Sciatic nerve (tissue), 2 donors: ENCODE results near the gene BROX. TPM values are rescaled to one million over a fixed set of nuclear protein-coding genes. Genes with fewer than 3 reads are reported as not detected.
A peak's percentile ranks its signal among the peaks of the same experiment; 100 is the strongest.

ENCODE experiments used
- ATAC-seq: fragments of 200-7000 bp; cut with Tn5 transposase; one replicate; pipeline ENCODE4 v1.9.1; 2020; ENCODE audit warnings: mild to moderate bottlenecking, moderate library complexity
- DNase-seq: peaks from one replicate; pipeline ENCODE4 v3.0.0-alpha.2; 2020; ENCODE audit warnings: low spot score
- intact Hi-C: fragments of 100-400 bp; cut with DNase I; formaldehyde crosslinking; loops from one replicate; pipeline ENCODE4 v1.14.2; 2022
- total RNA-seq: library from RNA; stranded (reverse); fragmentation: NEBNext Ultra II Directional; extraction: Animal tissue kit (Norgen Biotek cat#: 25700); gene quantifications from one replicate; pipeline ENCODE4 v1.2.1, GENCODE V29; 2021
- donor health status: DM: no; HTN: no; CAD: no.
- donor health status: DM: no; HTN: no; CAD: no.

Gene BROX
- total RNA-seq, 1 donor from 2014 or later, result 61.6 TPM

- DNase-seq (no peak), ATAC-seq (no peak)
- intact Hi-C loops, result no loop called here
These were observed 54.8 kb downstream of the BROX start for GRCh38 chr1:222767152-222767571.

GRCh38 chr1:222768592-222768991 lies 56.2 kb downstream of the BROX start:
- intact Hi-C loops, result no loop called here
- ATAC-seq, result no peak
- DNase-seq, result no peak

- ATAC-seq, result no peak
- intact Hi-C loops, result no loop called here
- no peak for DNase-seq
These were observed 56.8 kb downstream of the BROX start for GRCh38 chr1:222769181-222769580.

- intact Hi-C loops, result no loop called here
These were observed 57.7 kb downstream of the BROX start for GRCh38 chr1:222769971-222770620.

GRCh38 chr1:222772996-222773379 lies 60.6 kb downstream of the BROX start:
- ATAC-seq (peak; percentile 75), DNase-seq (no peak)
- intact Hi-C loops, result no loop called here

More at GRCh38 chr1:222769971-222770620, 57.7 kb downstream of the BROX start:
- no peak for ATAC-seq
- DNase-seq, result no peak

GRCh38 chr1:222777463-222777862 lies 65.1 kb downstream of the BROX start:
- no peak for DNase-seq
- intact Hi-C loops, result no loop called here
- peak; percentile 70 for ATAC-seq

- ATAC-seq (peak; percentile 30), DNase-seq (no peak)
- intact Hi-C loops, result no loop called here
These were observed 65.6 kb downstream of the BROX start for GRCh38 chr1:222777977-222778376.

- intact Hi-C loops, result no loop called here
- DNase-seq (no peak), ATAC-seq (no peak)
These were observed 68.9 kb downstream of the BROX start for GRCh38 chr1:222781251-222781650.

- DNase-seq, result no peak
- intact Hi-C loops, result no loop called here
- no peak for ATAC-seq
These were observed 70.7 kb downstream of the BROX start for GRCh38 chr1:222783051-222783450.

GRCh38 chr1:222784371-222784770 lies 72.0 kb downstream of the BROX start:
- ATAC-seq (peak; percentile 52), DNase-seq (no peak)
- intact Hi-C loops, result no loop called here

Other genes with a start within 250 kb of the BROX start
- gene HHIPL2, start 164.5 kb upstream of the BROX start, total RNA-seq, result 0.80 TPM
- gene TAF1A, start 122.6 kb upstream of the BROX start, total RNA-seq, result 10.7 TPM
- gene MIA3, start 94.5 kb upstream of the BROX start, total RNA-seq, result 58.1 TPM
- 103 TPM for gene AIDA, start 73 bp upstream of the BROX start, total RNA-seq
- not detected for gene FAM177B, start 24.6 kb downstream of the BROX start, total RNA-seq
- gene DISP1, start 102.5 kb downstream of the BROX start, total RNA-seq, result 23.9 TPM